ENCODE data around the gene ELAVL4. TPM values are rescaled to one million over a fixed set of nuclear protein-coding genes. Genes with fewer than 3 reads are reported as not detected.

ELAVL4 gene
- total RNA-seq, 1 donor from 2014 or later, result 2.5 TPM

- Mint-ChIP-seq H3K36me3 (no peaks in the 10 kb centered on the region), H3K9me3 (no peaks in the 10 kb centered on the region), H3K27me3 (peaks cover 14% of the 10 kb centered on the region)
Measured at GRCh38 chr1:50132347-50132894, 23.7 kb downstream of the ELAVL4 start.

GRCh38 chr1:50135716-50136115, 27.0 kb downstream of the ELAVL4 start:
- Mint-ChIP-seq H3K27me3 (peaks cover 18% of the 10 kb centered on the region), H3K9me3 (no peaks in the 10 kb centered on the region), H3K4me3 (no peak overlapping the region), H3K27ac (no peak overlapping the region), H3K4me1 (ENCODE audit: unreplicated experiment) (no peaks in the 10 kb centered on the region), H3K36me3 (no peaks in the 10 kb centered on the region)
- no peak for DNase-seq (ENCODE audit: extremely low spot score, unreplicated experiment)
- no peak for TF ChIP-seq CTCF (conservative IDR thresholded peaks at IDR 0.05)

More at GRCh38 chr1:50132347-50132894, 23.7 kb downstream of the ELAVL4 start:
- DNase-seq (ENCODE audit: extremely low spot score, unreplicated experiment), result no peak
- TF ChIP-seq CTCF (conservative IDR thresholded peaks at IDR 0.05), result no peak
- no peak overlapping the region for H3K27ac Mint-ChIP-seq
- H3K4me1 Mint-ChIP-seq (ENCODE audit: unreplicated experiment), result no peaks in the 10 kb centered on the region
- H3K4me3 Mint-ChIP-seq, result no peak overlapping the region

GRCh38 chr1:50139339-50140181, 30.8 kb downstream of the ELAVL4 start:
- DNase-seq (ENCODE audit: extremely low spot score, unreplicated experiment), result no peak
- Mint-ChIP-seq H3K36me3 (no peaks in the 10 kb centered on the region), H3K27me3 (peaks cover 15% of the 10 kb centered on the region), H3K27ac (no peak overlapping the region), H3K4me1 (ENCODE audit: unreplicated experiment) (no peaks in the 10 kb centered on the region), H3K9me3 (no peaks in the 10 kb centered on the region), H3K4me3 (no peak overlapping the region)
- no peak for TF ChIP-seq CTCF (conservative IDR thresholded peaks at IDR 0.05)

GRCh38 chr1:50140182-50140447, 31.4 kb downstream of the ELAVL4 start:
- Mint-ChIP-seq H3K9me3 (no peaks in the 10 kb centered on the region), H3K36me3 (no peaks in the 10 kb centered on the region), H3K27me3 (peaks cover 15% of the 10 kb centered on the region), H3K4me1 (ENCODE audit: unreplicated experiment) (no peaks in the 10 kb centered on the region), H3K4me3 (no peak overlapping the region), H3K27ac (no peak overlapping the region)
- TF ChIP-seq CTCF (conservative IDR thresholded peaks at IDR 0.05), result no peak
- DNase-seq (ENCODE audit: extremely low spot score, unreplicated experiment), result no peak

- no peaks in the 10 kb centered on the region for H3K4me1 Mint-ChIP-seq (ENCODE audit: unreplicated experiment)
- no peak overlapping the region for H3K27ac Mint-ChIP-seq
- H3K27me3 Mint-ChIP-seq, result peaks cover 15% of the 10 kb centered on the region
- H3K36me3 Mint-ChIP-seq, result no peaks in the 10 kb centered on the region
- TF ChIP-seq CTCF (conservative IDR thresholded peaks at IDR 0.05), result no peak
- H3K9me3 Mint-ChIP-seq, result no peaks in the 10 kb centered on the region
- no peak overlapping the region for H3K4me3 Mint-ChIP-seq
- no peak for DNase-seq (ENCODE audit: extremely low spot score, unreplicated experiment)
Measured at GRCh38 chr1:50147191-50147850, 38.6 kb downstream of the ELAVL4 start.

All from type B pancreatic cell (in vitro differentiated cells).